ENCODE results near the gene DCUN1D3. TPM values are rescaled to one million over a fixed set of nuclear protein-coding genes. Genes with fewer than 3 reads are reported as not detected.

Gene DCUN1D3
- total RNA-seq, 1 experiment from 2014 or later = 14.6 TPM

GRCh38 chr16:20844588-20844987, 55.6 kb downstream of the DCUN1D3 start:
- Histone ChIP-seq H3K36me3 (ENCODE audit: low read depth) (no peaks in the 10 kb centered on the region), H3K4me3 (no peak overlapping the region), H3K9me3 (ENCODE audit: insufficient read depth, low read depth) (no peaks in the 10 kb centered on the region), H3K27me3 (ENCODE audit: insufficient read depth, low read depth) (no peaks in the 10 kb centered on the region), H2AFZ (no peak overlapping the region), H4K20me1 (ENCODE audit: insufficient read depth) (no peaks in the 10 kb centered on the region), H3K79me2 (ENCODE audit: low read depth) (no peaks in the 10 kb centered on the region), H3K27ac (no peak overlapping the region), H3K4me1 (replicated peaks; ENCODE audit: insufficient read depth) (no peaks in the 10 kb centered on the region), H3K9me2 (ENCODE audit: insufficient read depth) (no peaks in the 10 kb centered on the region), H3F3A (ENCODE audit: insufficient read depth, low read depth) (no peaks in the 10 kb centered on the region), H3K4me2 (no peak overlapping the region)
- DNase-seq = no peak
- TF ChIP-seq EZH2 (IDR thresholded peaks at IDR 0.05; ENCODE audit: low read depth) = no peak
- no peak for TF ChIP-seq CTCF (conservative IDR thresholded peaks at IDR 0.05)
- intact Hi-C loops (cut with micrococcal nuclease; ENCODE audit: unreplicated experiment) = no loop called here
- POLR2A ChIA-PET (ENCODE audit: unreplicated experiment) = no interaction called here
- BruUV-seq (replicated peaks) = no TSS peak
- CTCF ChIA-PET = no interaction called here

DNA sequence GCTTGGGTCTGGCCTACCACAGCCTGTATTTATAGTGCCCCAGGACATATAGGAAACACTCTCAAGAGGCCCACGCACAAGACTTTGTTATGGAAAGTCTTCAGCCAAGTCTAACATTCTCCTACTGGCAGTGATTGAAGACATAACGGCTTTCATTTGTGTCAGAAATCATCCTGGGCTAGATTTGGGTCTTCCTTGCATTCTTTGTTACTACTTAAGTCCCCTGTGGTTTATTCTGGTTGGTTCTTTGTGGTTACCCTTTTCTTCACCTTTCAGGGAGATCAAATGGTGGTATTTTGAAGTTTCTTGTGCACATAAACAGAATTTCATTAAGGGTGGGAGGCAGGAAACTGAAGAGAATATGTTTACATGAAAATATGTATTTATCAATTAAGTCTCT, 56.1 kb downstream of the DCUN1D3 start:
- H3K27ac ChIP-seq = no peak overlapping the region
- no peaks in the 10 kb centered on the region for H3K9me3 ChIP-seq (ENCODE audit: insufficient read depth, low read depth)
- no peaks in the 10 kb centered on the region for H4K20me1 ChIP-seq (ENCODE audit: insufficient read depth)
- intact Hi-C loops (cut with micrococcal nuclease; ENCODE audit: unreplicated experiment) = no loop called here
- no peaks in the 10 kb centered on the region for H3K27me3 ChIP-seq (ENCODE audit: insufficient read depth, low read depth)
- DNase-seq = no peak
- no peak overlapping the region for H2AFZ ChIP-seq
- no peak overlapping the region for H3K4me2 ChIP-seq
- POLR2A ChIA-PET (ENCODE audit: unreplicated experiment) = no interaction called here
- H3F3A ChIP-seq (ENCODE audit: insufficient read depth, low read depth) = no peaks in the 10 kb centered on the region
- no peak overlapping the region for H3K4me3 ChIP-seq
- H3K4me1 ChIP-seq (replicated peaks; ENCODE audit: insufficient read depth) = no peaks in the 10 kb centered on the region
- H3K36me3 ChIP-seq (ENCODE audit: low read depth) = no peaks in the 10 kb centered on the region
- no peak for TF ChIP-seq EZH2 (IDR thresholded peaks at IDR 0.05; ENCODE audit: low read depth)
- no peaks in the 10 kb centered on the region for H3K9me2 ChIP-seq (ENCODE audit: insufficient read depth)
- no TSS peak for BruUV-seq (replicated peaks)
- no peaks in the 10 kb centered on the region for H3K79me2 ChIP-seq (ENCODE audit: low read depth)
- CTCF ChIA-PET = no interaction called here

DNA sequence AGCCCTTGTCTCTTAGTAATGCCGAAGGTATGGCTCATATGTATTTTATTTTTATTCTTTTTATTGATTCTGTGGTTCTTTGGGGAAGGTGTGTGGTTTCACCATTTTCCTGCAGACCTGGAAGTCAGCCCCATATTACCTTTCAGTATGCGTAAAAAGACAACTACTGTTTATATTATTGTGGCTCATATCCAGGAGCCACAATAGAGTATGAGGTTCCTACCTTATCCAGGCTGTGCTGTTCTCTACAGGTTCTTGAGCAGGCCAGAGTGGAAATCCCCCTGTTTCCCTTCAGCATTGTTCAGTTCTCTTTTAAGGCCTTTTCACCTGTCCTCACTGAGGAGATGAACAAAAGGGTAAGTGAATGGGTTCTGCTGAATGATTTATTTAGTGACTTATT, 60.7 kb downstream of the DCUN1D3 start:
- Histone ChIP-seq H3K27ac (no peak overlapping the region), H3K4me2 (no peak overlapping the region), H3K4me3 (no peak overlapping the region), H3K9me3 (ENCODE audit: insufficient read depth, low read depth) (no peaks in the 10 kb centered on the region), H3K27me3 (ENCODE audit: insufficient read depth, low read depth) (no peaks in the 10 kb centered on the region), H3K4me1 (replicated peaks; ENCODE audit: insufficient read depth) (no peaks in the 10 kb centered on the region), H2AFZ (no peak overlapping the region), H3K36me3 (ENCODE audit: low read depth) (no peaks in the 10 kb centered on the region), H3K9me2 (ENCODE audit: insufficient read depth) (no peaks in the 10 kb centered on the region), H4K20me1 (ENCODE audit: insufficient read depth) (no peaks in the 10 kb centered on the region), H3F3A (ENCODE audit: insufficient read depth, low read depth) (no peaks in the 10 kb centered on the region), H3K79me2 (ENCODE audit: low read depth) (no peaks in the 10 kb centered on the region)
- ChIA-PET POLR2A (ENCODE audit: unreplicated experiment) (no interaction called here), CTCF (no interaction called here)
- TF ChIP-seq EZH2 (IDR thresholded peaks at IDR 0.05; ENCODE audit: low read depth) = no peak
- no peak for TF ChIP-seq CTCF (conservative IDR thresholded peaks at IDR 0.05)
- DNase-seq = no peak
- intact Hi-C loops (cut with micrococcal nuclease; ENCODE audit: unreplicated experiment) = no loop called here
- BruUV-seq (replicated peaks) = no TSS peak

DNA sequence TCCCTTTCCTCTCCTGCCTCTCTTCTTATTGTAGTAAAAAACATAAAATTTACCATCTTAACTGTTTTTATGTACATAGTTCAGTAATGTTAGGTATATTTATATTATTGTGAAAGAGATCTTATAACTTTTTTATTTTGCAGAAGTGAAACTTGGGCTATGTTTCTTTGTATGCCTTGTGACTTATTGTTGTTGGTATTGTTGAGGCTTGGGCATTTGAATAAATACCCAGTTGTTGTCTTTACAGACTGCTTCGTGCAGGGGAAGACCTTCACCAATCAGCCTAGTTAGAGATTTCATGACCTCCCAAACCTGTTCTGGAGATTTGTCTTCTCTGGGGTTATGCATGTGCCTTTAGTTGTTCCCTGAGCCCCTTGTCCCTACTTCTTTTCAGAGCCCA, 61.9 kb downstream of the DCUN1D3 start:
- Histone ChIP-seq H3F3A (ENCODE audit: insufficient read depth, low read depth) (no peaks in the 10 kb centered on the region), H3K27ac (no peak overlapping the region), H2AFZ (no peak overlapping the region), H3K27me3 (ENCODE audit: insufficient read depth, low read depth) (no peaks in the 10 kb centered on the region), H3K4me1 (replicated peaks; ENCODE audit: insufficient read depth) (no peaks in the 10 kb centered on the region), H3K79me2 (ENCODE audit: low read depth) (no peaks in the 10 kb centered on the region), H3K4me3 (no peak overlapping the region), H3K9me2 (ENCODE audit: insufficient read depth) (no peaks in the 10 kb centered on the region), H3K4me2 (no peak overlapping the region), H3K36me3 (ENCODE audit: low read depth) (no peaks in the 10 kb centered on the region), H3K9me3 (ENCODE audit: insufficient read depth, low read depth) (no peaks in the 10 kb centered on the region), H4K20me1 (ENCODE audit: insufficient read depth) (no peaks in the 10 kb centered on the region)
- no TSS peak for BruUV-seq (replicated peaks)
- ChIA-PET CTCF (no interaction called here), POLR2A (ENCODE audit: unreplicated experiment) (no interaction called here)
- no peak for DNase-seq
- TF ChIP-seq EZH2 (IDR thresholded peaks at IDR 0.05; ENCODE audit: low read depth) = no peak
- no peak for TF ChIP-seq CTCF (conservative IDR thresholded peaks at IDR 0.05)
- intact Hi-C loops (cut with micrococcal nuclease; ENCODE audit: unreplicated experiment) = no loop called here
